Ureter (tissue), 1 donor: ENCODE results near the gene PRRG4. TPM values are rescaled to one million over a fixed set of nuclear protein-coding genes. Genes with fewer than 3 reads are reported as not detected.
"Not testable (repeated sequence)": the region's sequence is repeated elsewhere in the genome, so short reads cannot be mapped to it uniquely, and the experiment has no call there.

Source experiments
- DNase-seq: peaks from one replicate; pipeline ENCODE4 v3.0.0-alpha.2; 2020; ENCODE audit warnings: low spot score
- total RNA-seq: library from RNA; stranded (reverse); gene quantifications from one replicate; pipeline ENCODE4 v1.2.4, GENCODE V29; 2023
- donor health status: DM: yes; HTN: yes; CAD: no.

The PRRG4 gene
- total RNA-seq, 1 donor from 2014 or later = 8.6 TPM

GRCh38 chr11:32830796-32831195 lies 1.1 kb downstream of the PRRG4 start:
- DNase-seq = no peak

DNA sequence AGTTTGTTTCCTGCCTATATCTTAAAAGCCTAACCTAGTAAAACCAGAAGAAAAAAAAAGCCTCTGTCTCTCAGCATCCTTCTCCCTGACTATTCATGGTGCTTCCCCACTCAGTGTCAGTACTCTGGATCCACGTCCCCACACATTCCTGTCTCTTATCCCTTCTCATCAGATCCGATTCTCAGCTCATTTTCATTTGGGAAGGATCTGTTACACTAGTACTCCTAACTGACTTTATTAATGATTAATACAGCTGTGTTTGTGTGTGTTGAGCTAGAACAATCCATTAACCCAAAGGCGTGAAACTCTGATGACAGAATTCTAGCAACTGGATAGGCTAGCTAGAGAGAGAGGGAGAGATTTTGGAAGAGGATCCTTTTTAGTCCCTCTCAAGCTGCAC lies 1.5 kb downstream of the PRRG4 start:
- no peak for DNase-seq

- no peak for DNase-seq
These were observed 4.2 kb downstream of the PRRG4 start for GRCh38 chr11:32833921-32834320.

- DNase-seq = no peak
These were observed 7.2 kb downstream of the PRRG4 start for GRCh38 chr11:32836946-32837345.

GRCh38 chr11:32838505-32839274 lies 9.0 kb downstream of the PRRG4 start:
- DNase-seq = no peak

- DNase-seq = no peak
These were observed 9.6 kb downstream of the PRRG4 start for GRCh38 chr11:32839308-32839707.

- DNase-seq = no peak
These were observed 10.9 kb downstream of the PRRG4 start for GRCh38 chr11:32840587-32840986.

- no peak for DNase-seq
These were observed 13.8 kb downstream of the PRRG4 start for GRCh38 chr11:32843544-32843943.

DNA sequence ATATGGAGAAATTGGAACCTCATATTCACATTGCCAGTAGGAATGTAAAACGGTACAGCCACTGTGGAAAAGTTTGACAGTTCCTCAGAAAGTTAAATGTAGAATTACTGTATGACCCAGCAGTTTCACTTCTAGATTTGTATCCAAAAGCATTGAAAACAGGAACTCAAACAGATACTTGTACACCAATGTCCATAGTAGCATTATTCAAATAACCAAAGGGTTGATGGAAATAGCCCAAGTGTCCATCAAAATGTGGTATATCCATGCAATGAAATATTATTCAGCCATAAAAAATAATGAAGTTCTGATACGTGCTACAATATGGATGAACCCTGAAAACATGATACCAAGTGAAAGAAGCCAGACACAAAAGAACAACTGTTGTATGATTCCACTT lies 17.8 kb downstream of the PRRG4 start:
- no peak for DNase-seq

GRCh38 chr11:32849761-32850160 lies 20.0 kb downstream of the PRRG4 start:
- DNase-seq = no peak

- DNase-seq = no peak
These were observed 21.5 kb downstream of the PRRG4 start for GRCh38 chr11:32851251-32851650.

- no peak for DNase-seq
These were observed 22.5 kb downstream of the PRRG4 start for GRCh38 chr11:32852207-32852606.

DNA sequence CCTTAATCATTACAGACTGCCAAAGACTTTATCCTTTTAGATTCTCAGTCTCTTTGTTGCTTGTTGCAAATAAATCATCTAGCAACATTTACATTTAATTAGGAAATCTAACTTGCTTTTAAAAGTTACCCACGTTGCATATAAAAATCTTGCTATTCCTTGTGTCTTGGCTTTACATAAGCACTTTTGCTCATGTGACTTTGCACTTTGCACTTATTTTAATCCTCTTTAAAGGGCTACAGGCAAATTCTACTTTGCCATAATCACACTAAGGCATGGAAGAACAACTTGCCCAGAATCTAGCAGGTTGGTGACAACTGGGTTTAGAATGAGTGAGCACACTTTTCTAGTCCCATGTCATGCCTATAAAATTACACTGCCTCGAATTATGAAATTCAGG lies 25.9 kb downstream of the PRRG4 start:
- no peak for DNase-seq

GRCh38 chr11:32858731-32859130 lies 29.0 kb downstream of the PRRG4 start:
- DNase-seq = no peak

- DNase-seq = no peak
These were observed 32.3 kb downstream of the PRRG4 start for GRCh38 chr11:32861850-32862577.

DNA sequence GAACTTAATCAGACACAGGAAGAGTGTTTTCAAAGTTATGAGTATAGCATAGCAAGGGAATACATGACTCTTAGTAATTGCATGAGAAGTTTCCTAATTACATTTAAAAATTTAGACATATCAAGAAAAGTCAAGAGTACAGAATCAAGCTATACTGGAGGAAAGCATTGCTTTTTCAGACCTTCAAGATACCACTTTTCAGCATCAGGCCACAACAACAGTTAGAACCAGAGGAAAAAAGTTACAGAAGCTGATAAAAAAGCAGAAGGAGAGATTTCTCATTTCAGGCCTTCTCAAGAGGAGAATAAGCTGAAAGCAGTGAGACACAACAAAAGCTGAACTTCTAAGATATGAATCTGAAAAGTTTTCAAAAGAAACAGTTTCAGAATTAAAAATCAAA lies 34.8 kb downstream of the PRRG4 start:
- no peak for DNase-seq

GRCh38 chr11:32868752-32869151 lies 39.0 kb downstream of the PRRG4 start:
- not testable (repeated sequence) for DNase-seq

DNA sequence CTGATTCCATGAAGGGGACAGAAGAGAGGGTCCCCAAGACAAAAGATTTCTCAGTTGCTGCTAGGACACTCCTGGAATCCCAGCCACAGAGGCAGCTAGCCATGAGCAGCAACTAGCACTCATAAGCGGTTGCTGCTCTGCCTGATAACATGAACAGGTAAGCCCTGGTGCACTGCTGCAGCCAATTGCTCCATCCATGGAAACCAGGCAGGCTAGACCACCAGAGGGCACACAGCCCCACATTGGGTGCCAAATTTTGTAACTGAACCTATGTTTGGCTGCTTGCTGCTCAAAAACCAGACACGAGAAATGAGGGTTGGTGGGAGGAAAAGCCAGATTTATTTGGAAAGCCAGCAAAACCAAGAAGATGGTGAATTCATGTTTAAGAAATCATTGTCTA lies 40.9 kb downstream of the PRRG4 start:
- no peak for DNase-seq

DNA sequence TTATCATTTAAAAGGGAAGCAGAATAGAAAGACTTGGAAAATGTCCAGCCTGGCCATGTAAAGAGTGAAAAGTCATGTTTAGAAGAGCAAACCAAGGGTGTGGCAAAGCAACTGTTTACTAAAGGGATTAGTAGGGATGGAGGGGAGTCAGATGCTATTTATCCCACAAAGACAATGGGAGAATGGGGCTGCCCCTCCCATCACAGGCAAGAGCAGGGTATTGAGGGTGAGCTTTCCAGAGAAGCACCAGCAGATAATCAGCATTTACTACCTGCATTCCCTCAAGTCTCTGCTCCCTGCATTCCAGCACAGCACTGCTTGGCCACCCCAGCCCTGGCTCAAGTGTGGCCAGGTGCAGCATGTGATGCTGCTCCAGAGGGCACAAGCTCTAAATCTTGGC lies 44.4 kb downstream of the PRRG4 start:
- DNase-seq = no peak

- no peak for DNase-seq
These were observed 51.6 kb downstream of the PRRG4 start for GRCh38 chr11:32881286-32881685.

GRCh38 chr11:32883421-32883820 lies 53.7 kb downstream of the PRRG4 start:
- DNase-seq = no peak

GRCh38 chr11:32884023-32884422 lies 54.3 kb downstream of the PRRG4 start:
- no peak for DNase-seq

- DNase-seq = no peak
These were observed 55.1 kb downstream of the PRRG4 start for GRCh38 chr11:32884770-32885384.
